Epithelial cell of prostate (primary cell): ENCODE results near the gene OR2T4.

ENCODE experiments used
- DNase-seq: peaks from one replicate; pipeline ENCODE4 v3.0.0-alpha.2; 2011; ENCODE audit warnings: low read depth, low spot score
- H3K27ac ChIP-seq: fragments of 450-650 bp; 2 replicates; pipeline ENCODE4 v1.5.1; 2017; ENCODE audit warnings: mild to moderate bottlenecking

OR2T4 gene, protein sequence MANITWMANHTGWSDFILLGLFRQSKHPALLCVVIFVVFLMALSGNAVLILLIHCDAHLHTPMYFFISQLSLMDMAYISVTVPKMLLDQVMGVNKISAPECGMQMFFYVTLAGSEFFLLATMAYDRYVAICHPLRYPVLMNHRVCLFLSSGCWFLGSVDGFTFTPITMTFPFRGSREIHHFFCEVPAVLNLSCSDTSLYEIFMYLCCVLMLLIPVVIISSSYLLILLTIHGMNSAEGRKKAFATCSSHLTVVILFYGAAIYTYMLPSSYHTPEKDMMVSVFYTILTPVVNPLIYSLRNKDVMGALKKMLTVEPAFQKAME

DNA sequence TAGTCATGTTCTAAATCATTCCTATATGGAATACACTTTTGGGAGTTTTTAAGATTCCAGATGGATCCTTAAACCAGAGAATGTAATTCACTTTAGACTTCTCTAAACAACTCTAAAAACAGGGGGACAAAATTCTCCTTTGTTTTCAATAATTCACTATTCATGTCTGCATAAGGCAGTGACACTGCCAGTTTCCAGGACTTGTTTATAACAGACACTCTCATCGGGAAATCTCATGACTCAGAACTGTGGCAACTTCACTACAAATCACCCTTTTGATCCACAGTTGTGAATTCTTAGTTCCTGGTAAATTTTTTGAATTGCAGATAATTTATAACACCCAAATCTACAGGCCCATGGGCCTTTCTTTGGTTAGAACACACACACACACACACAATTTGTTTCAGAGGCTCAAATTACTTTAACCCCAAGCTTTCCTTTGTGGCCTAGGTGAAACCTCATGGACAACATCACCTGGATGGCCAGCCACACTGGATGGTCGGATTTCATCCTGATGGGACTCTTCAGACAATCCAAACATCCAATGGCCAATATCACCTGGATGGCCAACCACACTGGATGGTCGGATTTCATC is at the start of gene OR2T4:
OR2T4 (plus strand) TSS at position 545 of the 595 bp plus-strand sequence; CDS start at position 545, 0 bp downstream.
- no peak within 1 kb of the TSS for H3K27ac ChIP-seq
- no peak for DNase-seq

DNA sequence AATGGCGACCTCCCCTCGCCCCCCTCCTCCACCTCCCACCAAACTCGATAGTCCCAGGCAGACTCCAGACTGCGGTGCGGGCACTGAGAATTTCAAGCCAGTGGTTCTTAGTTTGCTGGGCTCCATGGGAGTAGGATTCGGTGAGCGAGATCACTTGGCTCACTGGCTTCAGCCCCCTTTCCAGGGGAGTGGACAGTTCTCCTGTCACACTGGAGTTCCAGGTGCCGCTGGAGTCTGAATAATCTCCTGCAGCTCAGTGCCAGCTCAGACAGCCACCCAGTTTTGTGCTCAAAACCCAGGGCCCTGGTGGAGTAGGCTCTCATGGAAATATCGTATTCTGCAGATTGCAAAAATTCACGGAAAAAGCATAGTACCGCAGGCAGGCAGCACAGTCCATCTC is 44.7 kb upstream of the OR2T4 start:
- no peak for DNase-seq
- no peak overlapping the region for H3K27ac ChIP-seq

DNA sequence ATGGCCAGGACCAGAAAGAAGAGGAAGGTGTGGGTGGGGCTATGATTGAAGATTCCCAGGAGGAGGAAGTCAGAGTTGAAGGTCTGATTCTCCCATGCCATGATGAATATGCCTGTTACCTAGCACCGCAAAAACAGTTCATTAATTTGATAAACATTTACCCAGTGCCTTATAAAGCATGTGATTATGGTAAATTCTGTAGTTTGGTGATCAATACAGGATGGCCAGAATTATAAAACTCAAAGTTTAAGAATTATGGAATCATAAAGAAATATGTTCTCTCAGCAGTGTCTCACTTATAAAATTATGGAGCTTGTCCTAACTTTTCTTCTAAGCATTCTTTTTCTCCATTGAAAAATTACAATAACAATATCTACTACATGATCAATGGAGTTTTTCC is 37.0 kb upstream of the OR2T4 start, which contains the start of gene OR2M7:
OR2M7 (minus strand) TSS at position 101 of the 400 bp plus-strand sequence; CDS start at position 101, 0 bp downstream.
- H3K27ac ChIP-seq = no peak within 1 kb of the TSS
- no peak for DNase-seq

DNA sequence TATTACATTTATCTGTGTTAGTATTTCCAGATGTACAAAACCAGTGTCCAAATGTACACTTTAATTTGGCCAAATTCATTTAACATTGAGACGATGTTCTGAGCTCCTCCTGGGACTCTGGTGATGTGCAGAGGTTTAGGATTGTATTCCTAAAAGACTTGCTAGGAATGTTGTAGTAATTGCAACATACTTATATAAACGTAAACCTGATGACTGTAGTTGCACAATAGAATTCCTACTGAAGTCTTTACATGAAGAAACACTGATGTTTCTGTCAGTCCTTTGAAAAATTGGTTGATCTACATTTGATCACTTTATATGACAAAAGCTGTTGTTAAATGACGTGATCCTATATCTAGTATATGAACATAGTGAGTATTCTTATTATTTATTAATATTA is 18.0 kb upstream of the OR2T4 start:
- no peak for DNase-seq
- H3K27ac ChIP-seq = no peak overlapping the region

DNA sequence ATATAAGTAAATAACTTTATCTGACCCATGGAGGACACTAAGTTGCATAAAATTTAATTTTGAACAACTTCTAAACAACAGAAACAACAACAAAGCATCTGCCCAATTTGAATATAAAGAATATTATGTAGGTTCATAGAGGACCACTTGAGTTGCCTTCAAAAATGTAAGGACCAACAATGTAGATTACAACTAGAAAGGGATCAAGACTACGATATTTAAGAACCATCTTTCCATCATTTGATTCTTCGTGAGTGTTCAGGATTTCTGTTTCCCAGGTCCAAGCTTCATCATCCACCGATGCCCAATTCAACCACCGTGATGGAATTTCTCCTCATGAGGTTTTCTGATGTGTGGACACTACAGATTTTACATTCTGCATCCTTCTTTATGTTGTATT is 13.0 kb upstream of the OR2T4 start, which contains the start of gene OR14C36:
OR14C36 (plus strand) TSS at position 301 of the 400 bp plus-strand sequence; CDS start at position 301, 0 bp downstream.
- DNase-seq = no peak
- no peak within 1 kb of the TSS for H3K27ac ChIP-seq

DNA sequence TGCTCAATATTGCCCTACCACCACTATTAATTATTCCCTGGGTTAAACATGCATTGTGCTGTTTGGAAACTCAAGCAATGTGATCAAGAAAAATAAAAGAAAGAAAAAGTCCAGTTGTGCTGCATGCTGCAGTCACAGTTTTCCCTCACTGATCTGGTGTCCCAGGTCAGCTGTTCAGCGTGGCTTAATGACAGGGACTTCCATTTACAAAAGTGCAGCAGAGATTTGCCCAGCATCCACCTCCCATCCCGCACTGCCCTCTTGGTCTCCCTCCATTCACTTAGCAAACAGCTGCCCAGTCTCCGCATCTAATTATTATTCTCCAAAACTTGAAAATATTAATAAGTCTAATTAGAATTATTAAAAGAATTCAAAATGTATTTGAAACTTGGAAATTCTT is 2.0 kb upstream of the OR2T4 start:
- DNase-seq = no peak
- no peak overlapping the region for H3K27ac ChIP-seq

DNA sequence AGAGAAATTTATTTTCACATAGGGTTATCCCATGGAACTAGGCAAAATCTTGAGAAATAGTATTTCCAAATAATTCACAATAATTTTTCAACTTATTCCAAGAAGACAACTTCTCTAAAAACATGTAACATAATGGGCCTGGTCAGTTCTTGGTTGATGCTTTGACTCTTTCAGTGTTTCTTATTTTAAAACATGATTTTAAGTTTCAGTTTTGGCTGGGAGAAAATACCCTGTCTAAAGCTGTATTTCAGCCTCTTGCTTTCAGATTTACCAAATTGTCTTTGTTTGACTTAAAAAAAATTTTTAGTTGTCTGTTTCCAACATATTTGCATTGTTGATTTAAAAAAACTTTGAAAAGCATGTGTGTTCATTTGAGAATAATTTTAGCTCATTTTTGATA is 5.1 kb downstream of the OR2T4 start:
- DNase-seq = no peak
- no peak overlapping the region for H3K27ac ChIP-seq

DNA sequence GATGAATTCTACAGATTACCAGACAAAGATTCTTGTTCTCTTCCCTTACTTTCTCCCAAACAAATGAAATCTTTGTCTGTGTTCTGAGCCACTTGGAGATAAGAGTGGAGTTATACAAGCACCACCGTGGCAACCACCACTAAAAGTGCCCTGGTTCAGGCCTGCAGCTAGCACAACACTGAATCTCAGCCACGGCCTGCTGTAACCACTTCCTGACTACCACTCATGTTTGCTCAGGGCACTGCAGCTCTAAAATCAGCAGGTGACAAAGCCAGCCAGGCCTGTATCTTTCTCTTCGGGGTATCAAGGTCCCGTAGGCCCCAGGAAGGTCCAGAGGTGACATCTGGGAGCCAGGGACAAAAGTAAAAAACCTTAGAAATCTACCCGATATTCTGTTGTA is 10.9 kb downstream of the OR2T4 start:
- no peak for DNase-seq
- H3K27ac ChIP-seq = no peak overlapping the region

DNA sequence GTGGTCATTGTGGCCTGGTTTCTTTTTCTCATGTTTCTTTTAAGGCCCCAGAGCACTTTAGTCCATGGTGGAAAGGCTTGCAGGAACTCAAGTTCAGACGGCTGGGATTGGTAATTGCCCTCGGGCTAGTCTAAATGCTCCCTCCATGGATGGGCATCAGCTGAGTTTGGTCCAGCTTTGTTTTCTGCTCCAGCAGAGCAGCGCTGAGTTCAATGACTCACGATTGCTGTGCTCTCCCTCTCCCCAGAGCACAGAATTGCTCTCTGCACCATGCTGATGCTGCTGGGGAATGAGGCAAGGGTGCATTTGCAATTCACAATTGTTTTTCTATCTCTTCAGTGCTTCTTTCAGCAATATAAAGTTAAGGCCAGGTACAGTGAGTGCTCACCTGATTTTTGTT is 12.3 kb downstream of the OR2T4 start:
- no peak for DNase-seq
- no peak overlapping the region for H3K27ac ChIP-seq

DNA sequence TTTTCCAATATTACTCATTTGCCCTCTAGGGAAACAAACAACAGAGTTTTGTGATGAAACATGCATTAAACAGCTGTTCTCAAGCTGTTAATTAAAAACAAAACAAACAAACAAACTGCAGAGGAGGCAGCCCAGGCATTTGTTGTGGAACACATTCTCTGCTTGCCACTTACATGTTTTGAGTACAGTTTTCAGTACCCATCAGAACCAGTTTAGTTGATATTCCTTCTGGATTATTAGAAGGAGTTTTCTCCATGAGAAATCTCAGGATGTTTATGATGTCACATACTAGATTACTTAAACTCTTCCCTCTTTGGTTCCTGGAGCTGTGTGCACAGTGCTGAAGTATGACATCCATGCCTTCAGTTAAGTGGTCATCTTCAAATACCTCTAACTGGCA is 14.0 kb downstream of the OR2T4 start, which contains the start of gene OR2T6:
OR2T6 (plus strand) TSS at position 301 of the 400 bp plus-strand sequence. CDS start 11,863 bp downstream, outside the sequence.
- DNase-seq = no peak
- no peak within 1 kb of the TSS for H3K27ac ChIP-seq

DNA sequence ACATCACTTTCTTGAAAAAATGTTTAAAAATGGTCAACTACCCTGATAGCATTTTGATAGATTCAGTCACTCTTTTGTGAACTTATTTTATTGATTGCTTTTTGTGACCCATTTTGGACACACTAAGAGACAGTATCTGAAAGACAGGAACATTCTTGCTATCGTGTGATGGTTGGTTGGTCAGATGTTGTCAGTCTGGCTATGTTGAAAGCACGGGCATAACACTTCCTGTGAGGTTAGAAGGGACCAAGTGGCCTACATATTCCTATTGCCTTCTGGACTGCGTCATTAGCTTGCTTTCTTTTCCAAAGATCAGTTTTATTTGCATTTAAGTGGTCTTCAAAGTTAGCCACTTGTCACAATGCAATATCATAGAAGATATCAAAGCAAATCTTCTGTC is 15.5 kb downstream of the OR2T4 start:
- no peak for DNase-seq
- no peak overlapping the region for H3K27ac ChIP-seq

DNA sequence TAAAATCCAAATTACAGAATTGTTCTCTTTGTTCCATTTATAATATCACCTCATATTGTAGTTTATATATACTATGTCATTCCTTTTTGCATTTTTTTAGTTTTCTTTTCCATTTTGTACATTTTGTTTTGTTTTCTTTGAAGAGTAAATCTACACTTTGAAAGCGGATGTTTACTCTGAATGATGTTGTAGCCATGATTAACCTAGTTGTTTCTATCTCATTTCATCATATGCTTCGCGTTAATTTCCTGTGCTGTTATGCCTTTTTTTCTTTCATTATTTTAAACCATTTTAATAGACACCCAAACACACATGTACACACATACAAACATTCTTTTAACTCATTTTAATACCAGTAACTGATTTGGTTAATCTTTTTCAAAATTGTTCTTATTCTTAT is 19.4 kb downstream of the OR2T4 start:
- no peak for DNase-seq
- H3K27ac ChIP-seq = no peak overlapping the region

DNA sequence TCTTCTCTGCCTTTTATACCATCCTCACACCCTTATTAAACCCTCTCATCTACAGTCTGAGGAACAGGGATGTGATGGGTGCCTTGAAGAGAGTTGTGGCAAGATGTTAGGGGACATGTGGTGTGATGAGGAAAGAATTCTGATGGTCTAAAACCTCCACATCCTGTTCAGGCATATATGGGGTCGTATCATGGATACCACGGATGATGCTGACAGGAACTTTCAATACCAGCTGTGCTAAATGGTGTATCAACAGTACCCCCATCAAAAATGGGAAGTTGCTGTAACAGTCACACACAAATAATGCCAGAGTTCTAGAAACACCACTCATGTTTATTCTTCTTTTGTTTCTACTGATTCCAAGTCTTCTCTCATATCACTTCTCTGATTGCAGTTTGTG is 27.0 kb downstream of the OR2T4 start:
- no peak overlapping the region for H3K27ac ChIP-seq
- DNase-seq = no peak

DNA sequence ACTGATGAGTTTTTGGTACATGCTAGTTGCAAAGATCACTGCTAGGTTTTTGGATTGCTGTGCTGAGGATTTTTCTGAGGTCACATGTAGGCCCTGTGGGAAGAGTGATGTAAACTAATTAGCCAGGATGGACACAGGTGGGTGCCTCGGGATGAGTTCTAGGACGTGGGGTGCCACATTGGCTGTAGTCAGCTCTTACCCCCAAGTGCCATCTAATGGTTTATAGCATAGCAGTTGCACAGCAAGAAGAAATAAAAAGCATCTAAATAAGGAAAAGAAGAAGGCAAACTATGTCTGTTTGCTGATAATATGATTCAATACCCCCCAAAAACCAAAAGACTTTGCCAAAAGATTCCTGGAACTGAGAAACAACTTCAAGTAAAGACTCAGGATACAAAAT is 31.6 kb downstream of the OR2T4 start:
- no peak overlapping the region for H3K27ac ChIP-seq
- no peak for DNase-seq

DNA sequence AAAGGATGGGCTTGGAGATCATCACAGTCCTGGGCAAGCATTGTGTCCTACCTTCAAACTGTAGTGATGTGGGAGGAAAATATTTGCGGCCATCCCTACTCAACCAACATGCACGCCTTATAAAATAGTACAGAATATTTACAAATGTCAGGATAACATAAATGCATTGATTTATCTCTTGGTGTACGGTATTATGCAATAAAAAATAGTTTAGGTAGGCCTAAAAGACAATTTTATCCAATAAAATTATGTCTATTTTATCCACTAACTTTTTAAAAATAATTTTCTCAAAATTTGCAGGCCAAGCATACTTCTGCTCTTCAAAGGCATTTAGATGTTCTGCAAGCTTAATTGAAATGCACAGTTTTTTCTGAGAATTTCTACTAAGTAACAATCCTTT is 41.3 kb downstream of the OR2T4 start, which contains the start of gene OR2T1:
OR2T1 (plus strand) TSS at position 301 of the 400 bp plus-strand sequence. CDS start 3,100 bp downstream, outside the sequence.
- H3K27ac ChIP-seq = no peak within 1 kb of the TSS
- no peak for DNase-seq

DNA sequence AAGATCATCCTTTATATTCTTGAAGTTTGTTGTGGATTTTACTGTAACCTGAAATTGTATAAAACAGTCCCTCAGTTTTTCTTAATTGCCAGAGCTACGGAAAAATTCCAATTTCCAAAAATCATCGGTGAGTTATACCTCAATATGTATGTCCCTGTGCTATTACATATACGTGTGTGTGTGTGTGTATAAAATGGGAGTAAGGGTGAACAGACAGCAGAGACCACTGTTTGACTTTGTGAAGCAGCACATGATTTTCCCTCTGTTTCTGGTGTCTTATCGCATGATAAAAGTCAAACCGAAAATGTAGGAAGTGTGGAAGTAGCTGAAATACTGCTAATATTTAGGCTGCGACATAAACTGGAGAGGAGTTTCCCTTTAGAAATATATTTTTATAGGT is 42.6 kb downstream of the OR2T4 start:
- DNase-seq = no peak
- H3K27ac ChIP-seq = no peak overlapping the region

DNA sequence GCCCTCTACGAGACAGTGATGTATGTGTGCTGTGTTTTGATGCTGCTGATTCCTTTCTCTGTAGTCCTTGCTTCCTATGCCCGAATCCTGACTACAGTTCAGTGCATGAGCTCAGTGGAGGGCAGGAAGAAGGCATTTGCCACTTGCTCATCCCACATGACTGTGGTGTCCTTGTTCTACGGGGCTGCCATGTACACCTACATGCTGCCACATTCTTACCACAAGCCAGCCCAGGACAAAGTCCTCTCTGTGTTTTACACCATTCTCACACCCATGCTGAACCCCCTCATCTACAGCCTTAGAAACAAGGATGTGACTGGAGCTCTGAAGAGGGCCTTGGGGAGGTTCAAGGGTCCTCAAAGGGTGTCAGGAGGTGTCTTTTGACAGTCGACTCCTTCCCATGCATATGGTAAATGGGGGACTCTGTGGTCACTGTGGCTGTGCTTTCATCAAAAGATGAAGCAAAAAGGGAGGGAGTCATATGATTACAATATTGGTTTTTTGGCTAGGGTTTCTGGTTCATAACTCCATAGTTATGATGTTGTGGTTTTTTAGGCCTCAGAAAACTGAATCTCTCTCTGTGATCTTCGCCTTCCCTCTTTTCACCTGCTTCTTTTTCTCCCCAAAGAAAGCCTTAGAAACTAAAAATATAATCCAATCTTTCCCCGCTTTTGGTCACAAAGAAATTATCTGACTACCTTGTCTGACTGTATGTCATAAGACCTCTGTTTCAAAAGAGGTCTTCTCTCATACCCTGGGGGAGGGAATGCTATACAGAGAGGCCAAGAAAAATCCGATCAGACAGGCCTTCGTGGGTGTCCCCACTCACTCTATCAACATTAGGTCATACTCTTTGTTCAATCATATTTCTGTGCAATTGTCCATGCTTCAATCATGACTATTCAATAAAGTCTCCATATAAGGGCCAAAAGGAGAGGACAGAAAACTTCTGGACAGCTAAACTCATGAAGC is 45.5 kb downstream of the OR2T4 start:
- H3K27ac ChIP-seq = no peak overlapping the region
- no peak for DNase-seq
